Measurements from ENCODE around the gene VPS9D1. TPM values are rescaled to one million over a fixed set of nuclear protein-coding genes. Genes with fewer than 3 reads are reported as not detected.
A peak's percentile ranks its signal among the peaks of the same experiment; 100 is the strongest.

Gene VPS9D1
- total RNA-seq, 1 experiment from 2014 or later = 4.7 TPM

- no peak for DNase-seq (ENCODE audit: low read depth)
Measured at GRCh38 chr16:89732142-89732917, 11.6 kb upstream of the VPS9D1 start.

DNA sequence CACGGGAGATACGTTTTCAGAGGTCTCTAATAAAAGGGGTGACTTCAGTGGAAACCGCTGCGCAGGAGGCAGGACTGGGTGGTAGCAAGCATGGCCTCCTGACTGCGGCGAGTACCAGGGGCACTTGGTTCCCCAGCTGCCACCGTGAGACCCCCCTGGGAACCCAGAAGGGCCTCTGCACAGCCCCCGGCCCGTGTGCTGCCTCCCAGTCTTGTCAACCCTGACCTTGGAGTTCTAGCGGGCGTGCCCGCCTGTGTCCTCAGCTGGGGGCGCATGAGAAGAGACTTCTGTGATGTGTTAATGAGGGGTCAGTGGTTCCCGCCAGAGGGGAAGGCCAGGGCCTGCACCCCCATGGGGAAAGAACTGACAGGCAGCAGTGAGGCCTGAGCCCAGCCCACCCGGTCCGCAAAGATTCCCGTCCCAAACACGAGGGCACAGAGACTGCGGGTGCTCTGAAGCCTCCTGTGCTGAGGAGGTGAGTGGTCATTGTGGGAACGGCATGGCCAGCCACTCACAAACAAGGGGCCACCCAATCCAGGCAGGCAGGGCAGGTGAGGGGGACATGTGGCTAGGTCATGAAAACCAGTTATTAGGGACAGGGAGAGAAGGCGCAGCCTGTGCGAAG is 10.0 kb upstream of the VPS9D1 start:
- DNase-seq (ENCODE audit: low read depth) = no peak

- no peak for DNase-seq (ENCODE audit: low read depth)
Measured at GRCh38 chr16:89729863-89730593, 9.3 kb upstream of the VPS9D1 start.

GRCh38 chr16:89729293-89729692 is 8.6 kb upstream of the VPS9D1 start:
- no peak for DNase-seq (ENCODE audit: low read depth)

DNA sequence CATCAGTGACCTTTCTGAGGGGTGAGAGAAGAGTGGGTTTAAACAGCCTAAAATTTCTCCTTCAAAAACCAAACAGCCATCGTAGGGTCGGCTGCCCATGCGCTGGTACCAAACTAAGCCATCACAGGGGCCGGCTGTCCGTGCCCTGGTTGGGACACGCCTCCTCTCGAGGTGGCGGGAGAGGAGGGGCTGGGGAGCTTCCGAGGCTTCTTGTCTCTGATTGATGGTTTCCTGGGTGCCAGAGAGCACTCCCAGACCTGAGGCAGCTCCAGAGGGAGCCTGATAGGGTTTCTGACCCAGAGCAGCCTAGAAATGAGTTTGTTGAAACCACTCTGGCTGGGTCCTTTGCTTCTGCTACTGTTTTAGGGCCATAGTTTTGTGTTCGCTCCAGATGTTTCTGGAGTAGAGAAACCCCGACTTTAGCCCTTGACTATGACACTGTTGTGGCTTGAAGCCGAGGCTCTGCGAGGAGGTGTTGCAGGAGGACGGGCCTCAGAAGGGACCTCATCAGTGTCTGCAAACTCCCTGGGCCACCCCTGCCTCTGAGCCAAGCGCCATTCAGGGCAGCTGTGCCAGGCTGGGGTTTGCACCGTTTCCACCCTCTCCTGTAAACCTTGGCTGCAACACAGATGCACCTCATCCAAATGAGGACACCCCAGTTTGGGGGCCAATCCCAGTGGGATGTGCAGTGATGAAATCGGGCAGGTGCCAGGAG is 6.9 kb upstream of the VPS9D1 start:
- no peak for DNase-seq (ENCODE audit: low read depth)

GRCh38 chr16:89723279-89724250 is 2.9 kb upstream of the VPS9D1 start:
- DNase-seq (ENCODE audit: low read depth) = no peak

DNA sequence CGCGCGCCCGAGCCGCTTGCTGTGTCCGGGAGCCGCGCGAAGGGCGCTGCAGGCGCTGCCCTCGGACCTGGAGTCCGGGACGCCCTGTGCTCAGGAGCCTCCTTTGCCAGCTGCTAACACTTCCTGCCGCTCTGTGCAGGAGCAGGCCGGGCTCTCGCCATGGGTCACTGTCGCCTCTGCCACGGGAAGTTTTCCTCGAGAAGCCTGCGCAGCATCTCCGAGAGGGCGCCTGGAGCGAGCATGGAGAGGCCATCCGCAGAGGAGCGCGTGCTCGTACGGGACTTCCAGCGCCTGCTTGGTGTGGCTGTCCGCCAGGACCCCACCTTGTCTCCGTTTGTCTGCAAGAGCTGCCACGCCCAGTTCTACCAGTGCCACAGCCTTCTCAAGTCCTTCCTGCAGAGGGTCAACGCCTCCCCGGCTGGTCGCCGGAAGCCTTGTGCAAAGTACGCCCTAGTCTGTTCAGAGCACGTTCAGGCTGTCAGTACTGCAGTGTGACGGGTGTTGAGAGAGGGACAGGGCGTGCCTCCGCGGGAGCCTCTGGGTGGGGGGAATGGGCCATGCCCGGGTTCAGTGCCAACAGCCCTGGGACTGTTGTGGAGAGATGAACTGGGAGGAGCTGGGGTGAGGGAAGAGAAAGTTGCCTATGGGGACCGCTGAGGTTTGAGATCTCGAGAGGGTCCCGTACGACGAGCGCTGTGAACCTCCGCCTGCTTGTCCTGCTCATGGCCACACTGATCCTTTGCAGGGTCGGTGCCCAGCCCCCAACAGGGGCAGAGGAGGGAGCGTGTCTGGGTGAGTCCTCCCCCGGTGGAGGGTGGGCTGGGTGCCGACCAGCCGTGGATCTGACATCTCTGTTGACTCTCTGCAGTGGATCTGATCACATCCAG is 1.9 kb upstream of the VPS9D1 start:
- DNase-seq (ENCODE audit: low read depth) = peak; percentile 62

DNA sequence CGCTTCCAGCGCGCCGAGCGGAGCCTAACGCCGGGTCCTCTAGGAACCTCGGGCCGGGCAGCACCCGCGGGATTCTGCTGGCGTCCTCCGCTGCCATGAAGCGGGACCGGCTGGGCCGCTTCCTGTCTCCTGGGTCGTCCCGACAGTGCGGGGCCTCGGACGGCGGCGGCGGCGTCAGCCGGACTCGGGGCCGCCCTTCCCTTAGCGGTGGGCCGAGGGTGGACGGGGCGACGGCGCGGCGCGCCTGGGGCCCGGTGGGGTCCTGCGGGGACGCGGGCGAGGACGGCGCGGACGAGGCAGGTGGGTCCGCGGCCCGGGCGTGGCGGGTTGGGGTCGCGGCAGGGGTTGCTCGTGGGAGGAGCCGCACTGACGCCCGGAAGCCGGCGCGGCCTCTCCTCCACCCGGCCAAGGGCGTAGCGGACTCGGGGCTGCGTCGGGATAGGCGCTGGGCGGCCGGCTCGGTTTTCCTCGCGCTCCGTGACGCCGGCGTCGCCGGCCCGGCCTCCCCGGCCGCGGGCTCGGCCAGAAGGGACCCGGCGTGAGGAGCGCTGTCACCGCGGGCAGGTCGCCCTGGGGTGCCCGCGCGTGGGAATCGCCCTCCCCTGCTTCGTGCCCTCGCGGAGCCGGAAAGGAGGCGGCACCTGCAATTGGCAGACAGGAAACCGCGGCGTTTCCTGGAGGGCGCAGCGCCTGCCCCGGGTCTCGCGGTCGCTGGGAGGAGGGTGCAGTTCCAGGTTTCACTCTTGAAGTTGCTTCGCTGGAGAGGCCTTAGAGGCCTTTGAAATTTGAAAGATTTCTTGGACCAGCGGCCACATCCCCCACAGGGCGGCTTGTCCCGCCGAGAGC is 1.1 kb upstream of the VPS9D1 start:
- peak; percentile 70 for DNase-seq (ENCODE audit: low read depth)

GRCh38 chr16:89720551-89720812 is 216 bp downstream of the VPS9D1 start:
- no peak for DNase-seq (ENCODE audit: low read depth)

DNA sequence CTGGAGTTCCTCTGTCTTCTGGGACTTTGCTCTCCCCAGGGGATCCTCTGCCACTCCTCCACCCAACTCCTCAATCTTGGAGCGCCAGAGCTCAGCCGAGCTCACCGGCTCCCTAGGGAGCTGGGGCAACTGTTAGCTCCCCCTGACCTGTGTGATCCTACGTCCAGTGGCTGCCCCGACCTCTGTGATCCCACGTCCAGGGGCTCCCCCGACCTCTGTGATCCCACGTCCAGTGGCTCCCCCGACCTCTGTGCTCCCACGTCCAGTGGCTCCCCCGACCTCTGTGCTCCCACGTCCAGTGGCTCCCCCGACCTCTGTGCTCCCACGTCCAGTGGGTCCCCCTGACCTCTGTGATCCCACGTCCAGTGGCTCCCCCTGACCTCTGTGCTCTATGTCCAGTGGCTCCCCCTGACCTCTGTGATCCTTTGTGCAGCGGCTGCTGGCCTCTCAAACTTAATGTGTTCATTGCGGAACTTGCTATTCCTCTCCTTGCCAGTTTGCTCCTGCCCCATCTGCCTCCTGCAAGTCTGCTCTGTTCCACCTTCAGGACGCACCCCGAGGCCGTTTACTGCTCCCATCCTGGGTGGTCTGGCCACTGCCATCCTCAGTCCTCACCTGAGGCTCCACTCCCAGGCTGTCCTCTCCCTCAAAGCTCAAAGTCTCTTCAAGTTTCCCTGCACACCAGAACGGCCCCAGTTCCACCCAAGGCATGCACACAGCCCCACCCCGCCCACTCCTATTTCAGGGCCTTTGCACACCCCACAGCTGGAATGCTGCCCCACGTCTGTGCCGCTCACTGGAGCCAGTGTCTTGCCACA is 2.8 kb downstream of the VPS9D1 start:
- DNase-seq (ENCODE audit: low read depth) = no peak

GRCh38 chr16:89716916-89717687 is 3.6 kb downstream of the VPS9D1 start:
- no peak for DNase-seq (ENCODE audit: low read depth)

DNA sequence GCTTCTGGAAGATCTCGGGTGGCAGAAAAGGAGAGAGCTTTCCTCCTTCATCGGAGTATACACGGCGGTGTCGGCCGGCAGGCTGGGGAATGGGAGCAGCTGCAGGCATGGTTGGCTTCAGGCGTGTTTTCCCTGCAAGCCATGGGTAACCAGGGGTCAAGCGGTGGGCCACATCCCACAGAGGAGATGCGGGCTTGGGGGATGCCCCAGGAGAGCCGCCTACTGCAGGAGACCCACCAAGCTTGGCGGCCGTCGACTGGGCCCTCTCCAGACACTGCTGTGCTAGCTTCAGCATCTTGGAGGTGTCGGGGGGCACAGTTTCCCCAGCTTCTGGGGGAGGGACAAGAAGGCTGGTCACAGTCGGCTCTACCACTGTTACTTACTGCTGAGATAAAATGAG is 4.2 kb downstream of the VPS9D1 start:
- no peak for DNase-seq (ENCODE audit: low read depth)

GRCh38 chr16:89712274-89712781 is 8.4 kb downstream of the VPS9D1 start:
- no peak for DNase-seq (ENCODE audit: low read depth)

GRCh38 chr16:89711601-89712273 is 9.0 kb downstream of the VPS9D1 start:
- DNase-seq (ENCODE audit: low read depth) = peak; percentile 63

- DNase-seq (ENCODE audit: low read depth) = no peak
Measured at GRCh38 chr16:89710709-89711564, 9.8 kb downstream of the VPS9D1 start.

Measured in Daoy (cell line).